GM04504 (cell line): ENCODE measurements around the gene PABPC1L.
A peak's percentile ranks its signal among the peaks of the same experiment; 100 is the strongest.

Experiments used
- DNase-seq: peaks from one replicate; pipeline ENCODE4 v3.0.0-alpha.2; 2012; ENCODE audit warnings: low read depth

Gene PABPC1L

DNA sequence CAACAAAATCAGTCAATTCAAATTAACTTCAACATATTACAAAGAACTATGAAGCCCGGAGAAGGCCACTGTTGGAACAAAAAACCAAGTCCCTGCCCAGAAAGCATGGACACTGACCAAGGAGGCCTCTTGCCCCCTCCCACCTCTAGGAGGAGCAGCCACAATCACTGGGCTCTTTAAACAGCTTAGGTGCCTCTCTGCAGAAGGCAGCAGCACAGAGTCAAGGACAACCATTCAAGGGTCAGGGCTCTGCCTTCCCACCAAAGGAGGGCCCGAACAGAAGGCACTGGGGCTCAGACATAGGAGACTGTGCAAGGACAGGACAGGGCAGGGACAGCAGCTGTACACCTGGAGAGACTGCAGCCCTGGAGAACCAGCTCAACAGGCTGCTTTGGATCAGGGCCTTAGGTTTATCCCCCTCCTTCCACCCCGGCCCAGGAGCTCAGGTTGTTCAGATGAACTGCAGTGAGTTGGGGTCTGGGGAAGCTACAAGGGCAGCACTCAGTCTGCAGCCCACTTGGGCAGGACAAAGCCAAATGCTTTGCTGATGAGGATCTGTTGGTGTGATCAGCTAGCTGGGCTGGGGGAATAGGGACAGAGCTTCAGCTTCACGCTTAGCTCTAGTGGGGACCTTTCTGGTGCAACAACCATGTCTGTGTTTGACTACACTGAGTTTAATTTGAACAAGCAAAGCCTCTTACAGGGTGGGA is 32.6 kb downstream of the PABPC1L start:
- no peak for DNase-seq

DNA sequence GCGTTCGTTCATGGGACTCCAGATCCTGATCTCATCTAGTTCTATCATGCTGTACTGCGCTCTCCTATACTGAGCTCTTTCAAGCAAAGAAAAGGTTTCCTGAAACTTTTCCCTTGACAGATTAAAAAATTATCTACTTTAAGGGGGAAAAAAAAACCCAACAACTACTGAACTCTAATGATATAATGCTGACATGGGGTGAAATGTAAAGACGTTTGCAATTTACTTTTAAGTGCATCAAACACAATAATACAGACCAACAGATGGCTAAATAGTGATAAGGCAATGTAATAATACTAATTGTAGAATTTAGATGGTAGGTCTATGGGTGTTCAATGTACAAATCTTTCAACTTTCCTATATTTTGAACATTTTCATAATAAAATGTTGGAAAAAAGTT is 34.0 kb downstream of the PABPC1L start:
- no peak for DNase-seq

DNA sequence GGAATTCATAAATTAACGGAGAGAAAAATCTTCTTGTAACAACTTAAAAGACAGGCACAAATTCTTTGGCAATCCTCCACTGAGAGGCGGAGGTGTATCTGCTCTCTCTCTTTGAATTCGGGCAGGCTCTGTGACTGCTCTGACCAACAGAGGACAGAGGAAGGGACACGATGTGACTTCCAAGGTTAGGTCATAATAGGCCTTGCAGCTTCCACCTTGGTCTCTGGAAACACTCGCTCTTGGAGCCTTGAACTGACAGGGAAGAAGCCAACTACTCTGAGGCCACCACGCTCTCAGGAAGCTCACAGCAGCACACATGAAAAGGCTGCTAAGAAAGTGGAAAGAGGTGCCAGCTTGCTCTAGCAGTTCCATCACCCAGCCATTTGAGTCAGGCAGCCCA is 35.4 kb downstream of the PABPC1L start:
- DNase-seq, result no peak

DNA sequence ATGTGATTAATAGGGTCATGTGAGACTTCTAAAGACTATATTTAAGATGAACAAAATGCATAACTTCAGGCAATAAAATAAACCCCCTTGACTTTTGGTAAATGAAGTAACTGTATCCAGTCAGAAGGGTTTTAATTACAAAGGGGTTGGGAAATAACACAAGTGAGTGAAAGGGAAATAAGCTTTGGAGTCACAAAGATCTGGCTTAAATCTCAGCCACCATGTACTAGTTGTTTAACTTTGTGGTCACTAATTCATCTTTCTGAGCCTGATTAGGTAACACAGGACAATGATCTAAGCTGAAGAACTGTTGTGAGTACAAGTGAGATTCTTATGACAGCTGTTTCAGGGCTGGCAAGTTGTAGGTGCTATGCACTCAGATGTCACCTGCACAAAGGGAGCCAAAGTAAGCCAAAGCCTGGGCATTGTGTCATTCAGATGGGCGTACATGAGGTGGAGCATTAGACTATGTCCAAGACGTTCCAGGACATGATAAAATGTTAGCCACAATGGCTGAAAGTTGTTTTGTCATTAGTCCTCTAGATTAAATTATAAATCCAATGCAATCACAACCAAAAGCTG is 36.5 kb downstream of the PABPC1L start:
- DNase-seq, result no peak

DNA sequence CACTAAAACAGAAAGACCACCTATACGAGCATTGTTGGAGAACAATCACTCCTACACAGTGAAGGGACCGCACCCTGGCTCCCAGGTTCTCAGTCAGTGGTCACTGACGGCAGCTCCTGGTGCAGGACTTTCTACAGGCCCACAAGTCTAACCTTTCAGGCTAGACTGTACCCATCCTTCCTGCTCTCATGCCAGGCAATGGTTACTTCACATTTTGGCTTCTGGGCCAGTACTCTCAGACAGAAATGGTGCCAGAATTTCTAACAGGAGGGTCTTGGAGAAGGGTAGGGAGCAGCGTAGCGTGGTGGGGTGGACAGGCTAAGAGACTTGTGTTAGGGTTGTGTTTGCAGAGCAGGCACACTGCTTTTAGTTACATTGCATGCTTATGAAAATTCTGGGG is 38.2 kb downstream of the PABPC1L start:
- no peak for DNase-seq

DNA sequence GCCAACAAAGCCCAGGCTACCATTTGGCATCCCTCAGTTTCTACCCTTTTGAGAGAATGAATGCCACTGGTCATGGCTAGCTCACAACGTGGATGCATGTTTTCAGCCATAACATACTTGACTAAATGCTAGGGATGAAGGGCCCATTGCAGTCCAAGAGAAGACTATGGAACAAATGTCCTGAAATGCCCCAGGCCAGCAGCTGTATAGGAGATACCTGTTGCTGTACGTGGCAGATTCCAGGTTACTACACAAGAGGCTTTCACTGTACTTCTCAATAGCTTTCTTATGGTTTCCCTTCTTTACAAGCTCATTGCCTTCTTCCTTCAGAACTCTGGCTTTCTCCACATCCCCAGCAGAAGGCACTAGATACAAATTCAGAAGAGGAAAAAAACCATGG is 38.7 kb downstream of the PABPC1L start:
- DNase-seq, result no peak

DNA sequence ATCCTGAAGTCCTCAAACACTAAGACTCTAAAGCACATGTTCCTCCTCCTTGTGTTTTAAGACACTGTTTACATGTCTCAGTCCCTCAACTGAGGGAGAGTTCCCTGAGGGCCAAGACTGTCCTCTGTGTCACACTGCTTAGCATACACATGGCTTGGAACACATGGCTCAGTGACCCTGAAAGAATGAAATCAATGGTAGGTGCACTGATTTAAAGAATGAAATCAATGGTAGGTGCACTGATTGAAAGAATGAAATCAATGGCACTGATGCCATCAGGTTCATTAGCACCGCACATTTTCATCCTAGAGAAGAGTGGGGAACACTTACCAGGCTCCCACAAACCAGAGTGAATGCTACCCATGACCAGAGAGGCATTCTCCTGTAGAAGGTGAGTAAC is 40.5 kb downstream of the PABPC1L start:
- no peak for DNase-seq

DNA sequence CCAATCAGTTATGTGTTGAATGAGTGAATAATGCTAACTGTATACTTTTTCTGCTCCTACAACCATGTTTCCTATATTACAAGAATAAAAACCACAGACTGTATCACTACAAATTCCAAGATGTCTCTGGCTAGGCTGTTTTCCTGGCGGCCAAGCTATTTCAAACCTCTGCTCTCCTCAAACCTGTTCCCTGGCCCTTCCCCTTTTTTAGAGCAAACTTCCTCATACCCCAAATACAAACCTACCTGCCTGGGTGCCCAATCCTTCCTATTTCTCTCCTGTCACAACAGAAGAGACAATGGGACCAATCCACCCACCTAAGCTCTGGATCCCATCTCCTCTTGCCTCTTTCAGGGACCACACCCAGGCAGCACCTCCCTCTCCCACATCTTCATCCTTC is 42.9 kb downstream of the PABPC1L start:
- no peak for DNase-seq

DNA sequence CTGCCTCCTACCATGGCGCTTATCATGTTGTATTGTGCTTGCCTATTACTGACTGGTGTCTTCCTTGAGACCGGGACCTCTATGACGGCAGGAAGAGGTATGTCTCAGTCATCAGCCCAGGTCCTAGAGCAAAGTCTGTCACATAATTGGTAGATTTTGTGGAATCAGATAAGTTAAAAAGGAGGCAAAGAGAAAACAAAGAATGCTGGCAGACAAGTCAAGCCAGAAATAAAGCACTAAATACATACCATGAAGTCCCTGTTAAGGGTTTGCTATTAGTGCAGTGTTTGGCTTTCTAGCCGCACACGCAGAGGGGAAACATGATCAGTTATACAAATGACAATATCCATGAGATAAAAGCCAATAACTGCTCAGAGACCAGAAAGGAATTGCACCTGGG is 44.4 kb downstream of the PABPC1L start:
- no peak for DNase-seq

DNA sequence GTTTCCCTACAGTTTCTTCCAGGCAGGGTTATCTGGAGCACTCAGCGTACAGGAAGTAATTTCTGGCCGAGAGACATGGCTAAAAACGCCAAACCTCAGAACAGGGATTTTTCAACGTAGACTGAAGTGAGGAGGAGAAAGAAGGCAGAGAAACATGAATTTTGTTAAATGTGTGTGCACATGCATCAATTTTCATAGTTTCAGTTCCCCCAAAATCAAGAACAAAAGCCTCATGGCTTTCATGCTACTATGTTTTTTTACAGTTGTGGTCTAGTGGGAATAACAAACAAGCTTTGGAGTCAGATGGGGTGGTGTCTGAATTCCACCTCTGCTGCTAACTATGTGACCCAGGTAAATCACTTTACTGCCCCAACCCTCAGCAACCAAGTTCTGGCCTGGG is 45.4 kb downstream of the PABPC1L start:
- DNase-seq, result no peak

DNA sequence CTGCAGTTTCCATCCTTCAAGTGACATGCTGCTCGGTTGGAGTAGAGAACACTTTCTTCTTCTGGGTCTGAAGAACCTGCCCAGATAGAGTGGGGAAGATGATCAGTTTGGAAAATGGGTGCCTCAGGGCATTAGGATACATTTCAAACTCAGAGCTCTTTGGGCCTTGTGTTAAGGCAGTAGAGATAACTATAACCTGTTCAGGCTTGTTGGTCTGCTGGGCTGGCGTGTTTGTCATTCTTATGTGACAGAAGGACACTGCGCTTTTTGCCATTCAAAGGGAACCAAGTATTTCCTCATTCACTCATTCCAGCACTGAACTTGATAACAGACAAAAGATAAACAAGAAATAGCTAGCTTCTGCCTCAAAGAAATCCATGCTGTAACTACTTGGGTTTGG is 46.5 kb downstream of the PABPC1L start:
- no peak for DNase-seq

DNA sequence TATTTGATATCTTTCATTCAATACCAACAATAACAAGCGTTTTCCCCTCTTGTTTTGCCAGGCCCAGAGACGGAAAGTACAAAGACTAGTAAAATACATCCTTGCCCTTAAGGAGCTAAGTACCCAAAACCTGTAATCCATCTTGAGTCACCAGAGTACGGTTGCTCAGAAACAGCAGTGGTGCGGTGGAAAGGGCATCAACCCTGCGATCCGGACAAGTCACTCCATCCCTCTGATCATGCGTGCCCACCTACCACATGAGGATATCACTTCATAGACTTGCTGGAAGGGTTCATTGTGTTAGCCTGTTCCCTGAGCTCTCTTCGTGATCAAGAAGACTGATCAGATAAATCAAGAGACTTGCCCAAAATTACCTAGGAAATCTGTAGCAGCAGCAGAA is 48.4 kb downstream of the PABPC1L start:
- DNase-seq, result no peak

DNA sequence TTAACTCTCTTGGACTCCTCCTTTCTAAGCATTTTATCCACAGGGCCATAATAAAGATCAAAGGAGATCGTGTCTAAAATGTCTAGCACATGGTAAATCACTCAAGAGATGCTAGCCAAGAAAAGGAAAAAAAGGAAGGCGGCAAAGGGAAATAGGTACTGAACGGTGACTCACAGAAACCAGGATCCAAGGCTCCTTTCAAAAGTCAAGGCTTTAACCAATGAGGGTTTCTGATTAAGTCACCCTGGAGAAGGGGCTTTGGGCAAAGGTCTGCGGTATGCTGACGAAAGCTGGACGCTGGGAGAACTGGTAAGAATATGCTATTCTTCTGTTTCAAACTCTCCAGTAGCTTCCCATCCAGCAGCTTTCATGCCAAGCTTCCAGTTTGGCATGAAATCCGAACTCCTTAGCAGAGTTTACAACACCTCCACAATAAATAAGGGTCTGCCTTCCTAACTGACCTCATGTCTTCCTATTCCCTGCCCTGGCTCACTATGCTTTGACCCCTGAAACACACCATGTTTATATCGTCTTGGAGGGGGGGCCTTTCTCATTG is 49.3 kb downstream of the PABPC1L start:
- DNase-seq, result no peak

DNA sequence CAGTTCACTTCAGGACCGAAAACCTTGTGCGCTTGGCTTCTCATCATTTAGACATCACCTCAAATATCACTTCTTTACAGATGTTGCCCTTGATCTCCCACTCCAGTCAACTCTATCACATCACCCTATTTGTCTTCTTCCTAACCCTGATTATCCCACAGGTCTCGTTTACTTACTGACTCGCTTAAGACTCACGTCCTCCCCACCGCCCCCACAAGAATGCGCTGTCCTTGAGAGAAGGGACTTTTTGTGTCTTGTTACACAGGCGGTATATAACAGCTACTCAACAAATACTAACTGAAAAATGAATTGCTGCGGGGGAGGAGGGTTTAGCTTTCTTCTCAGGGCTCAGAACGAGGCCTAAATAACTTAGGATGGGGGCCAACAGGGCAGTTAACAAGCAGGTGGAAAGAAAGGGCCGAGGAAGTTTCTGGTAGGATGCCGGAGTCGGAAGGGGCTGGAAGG is 49.8 kb downstream of the PABPC1L start:
- no peak for DNase-seq

DNA sequence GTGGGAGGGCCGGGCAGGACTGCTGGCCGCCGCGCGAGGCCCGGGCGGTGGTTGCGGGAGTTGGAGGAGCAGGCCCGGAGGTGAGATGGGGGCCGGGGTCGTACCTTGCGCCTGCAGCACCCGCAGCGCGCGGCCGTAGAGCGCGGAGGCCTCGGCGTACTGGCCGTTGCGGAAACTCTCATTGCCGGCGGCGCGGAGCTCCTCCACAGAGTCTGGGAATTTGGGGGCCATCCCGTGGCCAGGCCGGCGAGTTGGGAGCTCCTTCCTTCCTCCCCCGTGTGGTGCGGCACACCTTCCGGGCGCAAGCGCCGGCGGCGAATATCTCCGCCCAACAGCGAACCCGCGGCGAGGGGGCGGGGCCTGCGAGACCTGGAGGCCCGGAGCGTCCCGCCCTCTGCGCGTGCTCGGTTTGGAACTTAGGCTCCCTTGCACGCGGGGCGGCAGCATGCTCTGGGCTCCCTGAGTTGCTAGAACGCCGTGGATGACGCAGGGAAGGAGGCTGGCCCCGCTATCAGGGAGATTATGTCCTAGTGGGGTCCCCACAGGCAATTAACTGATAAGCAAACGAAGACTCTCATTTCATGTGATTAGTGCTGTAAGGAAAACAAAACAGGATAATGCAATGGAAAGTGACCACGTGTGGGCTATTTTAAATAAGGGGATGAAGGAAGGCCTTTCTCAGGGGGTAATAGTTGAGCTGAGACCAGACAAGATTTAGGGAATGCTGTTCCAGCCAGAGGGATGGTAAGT is 50.4 kb downstream of the PABPC1L start, which contains the start of gene TOMM34:
TOMM34 (minus strand) TSS at position 295 of the 750 bp plus-strand sequence; CDS start at position 231, 64 bp downstream.
- DNase-seq, result peak; percentile 73

DNA sequence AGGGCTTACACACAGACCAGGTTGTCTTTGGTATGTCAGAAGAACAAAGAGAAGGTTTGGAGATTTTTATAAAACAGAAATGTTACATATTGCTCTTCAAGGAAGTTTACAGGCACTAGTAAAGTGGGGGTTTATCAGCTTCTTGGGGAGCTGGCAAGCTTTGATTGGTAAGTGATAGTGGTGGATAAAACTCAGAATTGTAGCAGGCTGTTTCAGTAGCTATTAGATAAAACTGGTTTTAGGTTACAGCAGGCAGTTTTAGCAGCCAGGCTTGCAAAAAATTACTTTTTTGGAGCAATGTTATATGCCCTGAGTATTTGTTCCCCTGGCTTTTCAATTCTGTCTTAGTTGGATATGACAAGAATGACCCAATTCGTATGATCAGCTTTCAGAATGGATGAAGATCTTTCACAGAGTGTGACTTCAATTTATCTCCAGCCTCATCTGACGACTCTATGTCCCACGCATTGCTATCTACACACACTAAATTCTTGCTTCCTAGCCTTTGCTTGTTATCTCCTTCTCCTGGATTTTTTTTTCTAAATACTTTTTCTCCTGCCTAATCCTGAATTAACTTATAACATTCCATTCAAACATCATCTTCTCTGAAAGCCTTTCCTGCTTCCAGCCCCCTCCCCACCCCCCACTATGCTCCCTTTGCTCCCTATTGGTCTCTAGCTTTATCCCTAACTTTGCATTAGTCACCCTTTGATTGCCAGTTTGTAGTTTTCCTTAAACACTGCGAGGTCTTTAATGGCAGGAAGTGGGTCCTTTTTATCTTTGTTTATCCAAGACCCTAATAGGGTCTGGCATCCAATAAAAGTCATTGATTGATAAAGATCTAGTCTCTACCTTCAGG is 51.4 kb downstream of the PABPC1L start:
- DNase-seq, result no peak

DNA sequence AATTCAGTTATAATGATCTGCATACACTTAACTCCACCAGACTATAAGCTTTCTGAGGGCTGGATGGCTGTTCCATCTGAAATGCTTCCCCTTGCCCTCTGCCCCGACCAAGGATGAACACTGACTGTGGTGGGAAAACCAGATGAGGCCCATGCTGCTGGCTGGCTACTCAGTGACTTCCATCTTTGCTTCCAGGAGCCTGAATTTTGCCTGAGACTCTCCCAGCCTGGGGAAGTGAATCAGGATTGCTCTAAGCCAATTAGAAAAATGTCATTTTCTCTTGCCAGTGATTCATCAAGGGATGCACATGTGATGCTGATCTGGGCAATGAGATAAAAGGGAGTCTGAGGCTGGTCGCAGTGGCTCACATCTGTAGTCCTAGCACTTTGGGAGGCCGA is 52.0 kb downstream of the PABPC1L start:
- DNase-seq, result no peak

DNA sequence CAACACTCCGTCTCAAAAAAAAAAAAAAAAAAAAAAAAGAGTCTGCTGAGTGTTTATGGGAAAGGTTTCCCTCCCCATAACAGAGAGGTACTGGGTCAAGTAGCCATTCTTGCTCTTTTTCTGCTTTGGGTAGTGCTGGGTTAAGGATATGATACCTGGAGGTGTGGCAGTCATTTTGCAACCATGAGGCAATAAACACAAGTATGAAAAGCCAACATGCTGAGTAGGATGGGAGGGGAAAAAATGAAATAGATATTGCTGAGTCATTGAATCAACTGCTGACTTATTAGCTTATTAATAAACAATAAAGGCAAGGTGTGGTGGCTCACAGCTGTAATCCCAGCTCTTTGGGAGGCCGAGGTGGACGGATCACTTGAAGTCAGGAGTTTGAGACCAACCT is 52.6 kb downstream of the PABPC1L start:
- no peak for DNase-seq

DNA sequence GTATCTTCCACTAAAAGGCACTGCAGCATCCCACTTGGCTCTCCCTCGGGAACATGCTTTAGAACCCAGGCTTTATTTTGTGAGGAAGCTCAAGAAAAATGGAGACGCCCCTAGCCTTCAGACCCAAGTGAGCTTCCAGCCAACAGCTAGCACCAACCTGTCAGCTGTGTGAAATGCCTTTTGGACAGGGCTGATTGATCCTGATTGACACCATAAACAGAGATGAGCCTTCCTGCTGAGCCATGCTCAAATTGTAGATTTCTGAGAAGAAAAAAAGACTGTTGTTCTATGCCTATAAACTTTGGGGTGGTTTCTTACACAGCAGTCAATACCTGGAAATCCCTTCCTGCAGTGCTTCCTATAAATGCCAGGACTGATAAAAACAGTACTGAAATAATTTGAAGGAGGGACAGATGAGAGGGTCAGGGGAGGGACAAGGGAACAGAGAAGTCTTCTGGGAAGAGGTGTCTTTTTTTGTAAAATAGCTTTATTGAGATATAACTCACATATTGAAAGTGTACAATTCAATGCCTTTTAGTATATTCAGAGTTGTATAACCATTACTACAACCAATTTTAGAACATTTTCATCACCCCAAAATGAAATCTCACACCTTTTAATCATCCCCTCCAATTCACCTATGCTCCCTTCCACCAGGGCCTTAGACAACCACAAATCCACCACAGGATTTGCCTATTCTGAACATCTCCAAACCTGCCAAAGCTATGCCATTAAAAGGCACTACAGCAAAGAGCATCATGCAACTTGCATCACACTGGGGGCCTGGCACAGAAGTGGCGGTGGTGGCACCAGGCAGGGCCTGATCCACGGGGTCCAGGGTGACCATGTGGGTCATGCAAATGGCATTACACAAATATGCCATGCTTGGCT is 53.7 kb downstream of the PABPC1L start:
- DNase-seq, result no peak

DNA sequence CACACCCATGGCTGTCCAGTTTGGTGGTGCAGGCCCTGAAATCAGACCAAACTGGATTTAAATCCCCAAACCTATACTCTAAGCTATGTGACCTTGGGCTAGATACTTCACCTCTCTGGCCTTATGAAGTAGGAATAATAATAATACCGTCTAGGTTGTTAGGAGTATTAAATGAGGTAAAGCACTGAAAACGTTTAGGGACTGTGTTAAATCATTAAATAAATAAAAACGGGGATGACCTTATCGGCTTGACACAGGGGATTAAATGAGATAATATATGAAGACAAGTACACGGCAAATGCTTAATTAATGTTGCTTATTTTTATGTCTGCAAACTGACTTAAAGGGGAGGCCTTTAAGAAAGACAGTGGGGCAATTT is 55.8 kb downstream of the PABPC1L start:
- DNase-seq, result no peak
